ENCODE data around the gene TSPAN9.

The TSPAN9 gene

DNA sequence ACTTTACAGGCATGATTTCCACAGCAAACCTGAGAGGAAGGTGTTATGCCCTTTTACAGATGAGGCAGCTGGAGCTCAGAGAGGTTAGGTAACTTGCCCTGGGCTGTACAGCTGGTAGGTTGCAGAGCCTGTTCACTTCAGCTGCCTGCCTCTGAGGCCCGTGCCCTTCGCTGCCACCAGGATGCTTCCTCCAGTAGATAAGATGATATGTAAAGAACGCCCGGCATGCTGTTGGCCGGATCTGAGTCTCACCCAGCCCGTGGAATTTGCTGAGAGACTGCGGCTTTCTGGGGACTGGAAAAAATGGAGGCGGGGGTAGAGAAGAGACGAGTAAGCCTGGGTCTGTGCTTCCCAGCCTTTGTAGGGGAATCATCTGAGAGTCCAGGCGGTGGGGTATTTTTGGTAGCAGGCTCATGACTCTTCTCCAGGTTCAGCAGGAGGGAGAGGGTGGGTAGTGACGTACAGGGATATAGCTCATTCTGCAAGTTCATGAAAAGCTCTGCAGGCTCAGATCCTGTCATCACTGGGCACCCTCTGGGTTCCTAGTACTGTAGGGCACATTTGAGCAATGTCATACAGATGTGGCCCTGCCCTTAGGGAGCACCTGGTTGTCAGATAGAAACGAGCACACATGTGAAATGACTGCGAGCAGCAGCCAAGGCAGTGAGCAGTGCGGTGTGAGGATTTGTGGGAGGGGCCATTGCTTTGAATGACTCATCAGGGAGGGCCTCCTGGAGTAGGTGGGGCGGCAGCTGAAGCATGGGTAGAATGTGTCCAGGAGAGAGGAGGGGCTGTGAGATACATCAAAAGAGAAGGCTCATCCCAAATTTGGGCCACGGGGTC, 159.4 kb downstream of the TSPAN9 start:
- DNase-seq (ENCODE audit: low read depth), result peak; percentile 79
- no peak overlapping the region for H3K4me3 ChIP-seq (ENCODE audit: low read depth, low read length)
- TF ChIP-seq, protein P1, sequence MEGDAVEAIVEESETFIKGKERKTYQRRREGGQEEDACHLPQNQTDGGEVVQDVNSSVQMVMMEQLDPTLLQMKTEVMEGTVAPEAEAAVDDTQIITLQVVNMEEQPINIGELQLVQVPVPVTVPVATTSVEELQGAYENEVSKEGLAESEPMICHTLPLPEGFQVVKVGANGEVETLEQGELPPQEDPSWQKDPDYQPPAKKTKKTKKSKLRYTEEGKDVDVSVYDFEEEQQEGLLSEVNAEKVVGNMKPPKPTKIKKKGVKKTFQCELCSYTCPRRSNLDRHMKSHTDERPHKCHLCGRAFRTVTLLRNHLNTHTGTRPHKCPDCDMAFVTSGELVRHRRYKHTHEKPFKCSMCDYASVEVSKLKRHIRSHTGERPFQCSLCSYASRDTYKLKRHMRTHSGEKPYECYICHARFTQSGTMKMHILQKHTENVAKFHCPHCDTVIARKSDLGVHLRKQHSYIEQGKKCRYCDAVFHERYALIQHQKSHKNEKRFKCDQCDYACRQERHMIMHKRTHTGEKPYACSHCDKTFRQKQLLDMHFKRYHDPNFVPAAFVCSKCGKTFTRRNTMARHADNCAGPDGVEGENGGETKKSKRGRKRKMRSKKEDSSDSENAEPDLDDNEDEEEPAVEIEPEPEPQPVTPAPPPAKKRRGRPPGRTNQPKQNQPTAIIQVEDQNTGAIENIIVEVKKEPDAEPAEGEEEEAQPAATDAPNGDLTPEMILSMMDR (conservative IDR thresholded peaks at IDR 0.05; ENCODE audit: low read depth, low read length), result no peak

DNA sequence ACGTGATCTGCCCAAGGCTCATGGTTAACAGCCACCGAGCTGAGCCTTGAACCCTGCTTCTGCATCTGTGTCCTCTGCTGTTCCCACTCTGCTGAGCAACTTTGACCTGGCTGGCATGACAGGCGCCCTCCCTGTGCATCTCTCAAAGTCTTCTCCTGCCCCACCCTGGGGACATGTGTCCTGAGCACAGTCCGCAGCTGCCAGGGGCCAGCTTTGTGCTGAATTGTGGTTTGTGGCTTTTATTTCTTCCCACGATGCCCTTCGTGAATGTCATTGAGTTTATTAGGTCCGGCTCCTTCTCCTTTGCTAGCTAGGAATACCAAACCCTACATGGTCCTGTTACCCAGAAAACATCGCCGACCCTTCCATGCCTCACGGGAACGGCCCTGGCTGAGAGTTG, 161.0 kb downstream of the TSPAN9 start:
- TF ChIP-seq, protein P1 (conservative IDR thresholded peaks at IDR 0.05; ENCODE audit: low read depth, low read length), result no peak
- DNase-seq (ENCODE audit: low read depth), result no peak

DNA sequence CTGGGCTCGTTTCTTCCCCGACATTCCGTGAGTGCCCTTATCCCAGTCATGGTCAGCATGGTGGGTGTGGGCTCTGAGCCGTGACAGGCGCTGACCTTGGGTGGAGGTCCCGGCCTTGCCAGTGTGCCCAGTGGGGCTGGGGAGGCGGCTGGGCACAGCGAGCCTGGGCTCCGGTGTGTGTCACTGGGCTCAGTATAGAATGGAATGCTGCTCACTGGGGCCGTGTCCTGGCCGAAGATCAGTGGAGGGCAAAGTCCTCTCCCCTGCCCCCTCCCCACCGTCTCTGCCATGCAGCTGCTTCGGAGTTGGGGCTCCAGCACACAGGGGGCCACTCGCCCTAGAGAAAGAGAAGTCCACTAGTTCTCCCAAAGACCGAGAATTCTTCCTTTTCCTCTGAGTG, 164.4 kb downstream of the TSPAN9 start:
- H3K4me3 ChIP-seq (ENCODE audit: low read depth, low read length), result no peak overlapping the region
- TF ChIP-seq, protein P1 (conservative IDR thresholded peaks at IDR 0.05; ENCODE audit: low read depth, low read length), result no peak
- no peak for DNase-seq (ENCODE audit: low read depth)

More for the DNA sequence above, 161.0 kb downstream of the TSPAN9 start:
- no peak overlapping the region for H3K4me3 ChIP-seq (ENCODE audit: low read depth, low read length)

DNA sequence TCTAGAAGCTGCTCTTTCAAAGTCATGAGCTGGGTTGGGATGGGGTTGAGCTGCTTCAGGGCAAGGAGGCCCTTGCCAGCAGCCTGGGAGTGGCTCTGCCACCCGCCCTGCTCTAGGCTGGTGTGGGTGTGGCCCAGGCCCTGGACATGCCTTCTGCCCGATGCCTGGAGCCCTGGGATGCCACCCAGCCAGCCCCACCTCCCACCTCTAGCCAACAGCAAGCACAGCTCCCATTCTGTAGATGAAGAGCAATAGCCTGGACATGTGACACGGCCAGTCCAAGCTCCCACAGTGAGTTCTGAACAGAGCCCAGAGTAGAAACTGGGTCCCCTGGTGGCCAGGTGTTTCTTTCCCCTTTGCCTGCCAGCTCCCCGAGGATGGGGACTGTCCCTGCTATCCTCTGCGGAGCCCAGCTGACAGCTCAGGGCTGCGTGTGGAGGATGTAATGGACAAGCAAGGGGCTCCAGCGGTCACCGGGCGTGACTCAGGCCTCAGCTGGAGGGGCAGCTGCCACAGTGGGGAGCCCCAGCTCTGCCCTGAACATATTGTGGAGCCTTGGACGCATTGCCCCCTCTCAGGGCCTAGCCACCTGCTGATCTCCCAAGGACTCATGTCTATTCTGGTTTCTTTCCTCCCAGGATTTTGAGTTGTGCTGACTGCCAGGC, 165.2 kb downstream of the TSPAN9 start:
- TF ChIP-seq, protein P1 (conservative IDR thresholded peaks at IDR 0.05; ENCODE audit: low read depth, low read length), result no peak
- DNase-seq (ENCODE audit: low read depth), result no peak
- H3K4me3 ChIP-seq (ENCODE audit: low read depth, low read length), result no peak overlapping the region

DNA sequence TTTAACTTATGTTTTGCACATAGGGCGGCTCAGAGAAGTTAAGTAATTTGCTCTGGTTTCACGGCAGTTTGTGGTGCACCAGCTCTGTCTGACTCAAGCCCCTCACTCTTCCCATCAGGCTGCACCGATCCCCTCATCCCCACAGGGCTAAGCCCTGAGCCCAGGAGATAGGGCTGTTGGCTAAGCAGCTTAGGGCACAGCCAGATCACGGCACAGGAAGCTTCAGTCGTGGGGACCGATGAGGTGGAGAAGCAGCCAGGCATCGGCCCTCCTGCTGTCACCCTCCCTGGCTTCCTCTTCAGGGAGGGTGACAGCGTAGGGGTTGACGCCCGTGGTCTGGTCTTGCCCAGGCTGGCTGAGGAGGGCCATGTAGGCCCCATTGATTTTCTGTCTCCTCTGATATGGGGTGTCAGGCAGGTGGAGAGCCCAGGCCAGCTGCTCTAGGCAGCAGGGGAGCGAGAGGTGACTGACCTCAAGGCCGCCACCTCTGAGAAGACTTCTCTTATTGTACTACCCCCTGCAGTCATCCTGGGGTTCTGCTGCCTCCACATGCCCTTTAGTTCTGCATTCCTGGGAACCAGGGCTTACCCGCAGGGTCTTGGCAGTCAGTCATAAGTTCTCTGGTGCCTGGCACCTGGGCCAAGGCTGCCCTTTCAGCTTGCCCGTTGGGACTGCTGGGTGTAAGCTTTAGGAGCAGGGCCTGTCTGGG, 166.4 kb downstream of the TSPAN9 start:
- no peak overlapping the region for H3K4me3 ChIP-seq (ENCODE audit: low read depth, low read length)
- DNase-seq (ENCODE audit: low read depth), result no peak
- TF ChIP-seq, protein P1 (conservative IDR thresholded peaks at IDR 0.05; ENCODE audit: low read depth, low read length), result no peak

DNA sequence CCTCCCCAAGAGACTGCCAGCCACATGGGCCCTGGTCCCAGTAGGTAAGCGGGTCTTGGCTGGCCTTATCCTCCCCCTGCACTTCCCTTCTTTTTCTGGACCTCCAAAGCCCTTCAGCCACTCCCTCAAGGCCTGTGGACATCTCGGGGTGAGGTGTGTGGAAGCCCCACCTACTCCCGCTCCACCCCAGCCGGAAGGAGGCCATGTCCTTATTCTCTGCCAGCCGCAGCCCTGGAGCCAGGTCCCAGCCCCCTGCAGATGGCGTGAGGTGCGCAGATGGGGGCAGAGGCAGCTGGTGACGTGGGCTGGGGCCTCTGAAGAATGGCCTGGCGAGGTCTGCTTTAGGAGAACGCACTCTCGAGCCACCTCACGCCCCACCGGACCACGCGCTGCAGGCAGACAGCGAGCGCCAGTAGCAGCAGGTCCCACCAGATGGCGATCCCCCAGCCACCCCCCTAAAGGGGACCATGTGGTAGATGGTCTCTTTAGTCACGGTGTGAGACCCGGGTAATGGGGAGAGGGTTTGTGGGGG, 167.1 kb downstream of the TSPAN9 start:
- no peak for DNase-seq (ENCODE audit: low read depth)
- no peak overlapping the region for H3K4me3 ChIP-seq (ENCODE audit: low read depth, low read length)
- TF ChIP-seq, protein P1 (conservative IDR thresholded peaks at IDR 0.05; ENCODE audit: low read depth, low read length), result no peak
